ENCODE data around the gene MRC2.
A peak's percentile ranks its signal among the peaks of the same experiment; 100 is the strongest.

The MRC2 gene

GRCh38 chr17:62723842-62724241 is 96.4 kb downstream of the MRC2 start:
- DNase-seq, result no peak

GRCh38 chr17:62724398-62725146 is 97.1 kb downstream of the MRC2 start:
- peak; percentile 35 for DNase-seq

GRCh38 chr17:62725791-62726249 is 98.3 kb downstream of the MRC2 start:
- DNase-seq, result no peak

GRCh38 chr17:62727916-62728672 is 100.6 kb downstream of the MRC2 start:
- DNase-seq, result no peak

- DNase-seq, result no peak
Measured at GRCh38 chr17:62732125-62732524, 104.7 kb downstream of the MRC2 start.

- DNase-seq, result no peak
Measured at GRCh38 chr17:62735044-62735651, 107.7 kb downstream of the MRC2 start.

- no peak for DNase-seq
Measured at GRCh38 chr17:62737513-62737912, 110.0 kb downstream of the MRC2 start.

GRCh38 chr17:62738281-62738680 is 110.8 kb downstream of the MRC2 start:
- DNase-seq, result no peak

- DNase-seq, result no peak
Measured at GRCh38 chr17:62739645-62740388, 112.3 kb downstream of the MRC2 start.

- no peak for DNase-seq
Measured at GRCh38 chr17:62741290-62741689, 113.8 kb downstream of the MRC2 start.
